Trophoblast cell (in vitro differentiated cells and primary cell): ENCODE results near the gene RAB11FIP4.

Source experiments
- DNase-seq, 2 donors: peaks; one replicate each; pipeline ENCODE4 v3.0.0-alpha.2; 2016
- H2AFZ ChIP-seq: 2 replicates; pipeline ENCODE4 v1.6.1; 2013; ENCODE audit warnings: low read length, moderate library complexity, mild to moderate bottlenecking; ENCODE audit not compliant: insufficient read depth, poor library complexity
- H2AK5ac ChIP-seq: 2 replicates; pipeline ENCODE4 v1.6.1; 2013; ENCODE audit warnings: mild to moderate bottlenecking, low read length
- H2BK120ac ChIP-seq: 2 replicates; pipeline ENCODE4 v1.6.1; 2013; ENCODE audit warnings: low read length, mild to moderate bottlenecking, moderate library complexity; ENCODE audit not compliant: insufficient read depth, poor library complexity
- H2BK12ac ChIP-seq: 2 replicates; pipeline ENCODE4 v1.6.1; 2013; ENCODE audit warnings: mild to moderate bottlenecking, low read length, moderate library complexity
- H2BK5ac ChIP-seq: 2 replicates; pipeline ENCODE4 v1.6.1; 2013; ENCODE audit warnings: low read length, low read depth, moderate library complexity, mild to moderate bottlenecking; ENCODE audit not compliant: poor library complexity
- H3K14ac ChIP-seq: 2 replicates; pipeline ENCODE4 v1.6.1; 2013; ENCODE audit warnings: mild to moderate bottlenecking, low read length
- H3K18ac ChIP-seq: 2 replicates; pipeline ENCODE4 v1.6.1; 2013; ENCODE audit warnings: mild to moderate bottlenecking, low read length
- H3K23ac ChIP-seq: 2 replicates; pipeline ENCODE4 v1.6.1; 2013; ENCODE audit warnings: low read length
- H3K27ac ChIP-seq: 2 replicates; pipeline ENCODE4 v1.5.1; 2013; ENCODE audit warnings: low read depth, mild to moderate bottlenecking, inconsistent platforms, low read length, moderate library complexity
- H3K27me3 ChIP-seq: 2 replicates; pipeline ENCODE4 v1.6.1; 2013; ENCODE audit warnings: inconsistent platforms, mild to moderate bottlenecking, low read length, moderate library complexity; ENCODE audit not compliant: insufficient read depth
- H3K36me3 ChIP-seq, 2 experiments: 1 replicate in 1 of 2; 2 replicates in 1 of 2; pipeline ENCODE4 v1.6.1; 2013; ENCODE audit warnings: low read length in 2 of 2, mild to moderate bottlenecking in 2 of 2, moderate library complexity in 1 of 2; ENCODE audit not compliant: insufficient read depth in 2 of 2, control insufficient read depth in 1 of 2
- H3K4ac ChIP-seq: 2 replicates; pipeline ENCODE4 v1.6.1; 2013; ENCODE audit warnings: low read depth, mild to moderate bottlenecking, low read length, moderate library complexity
- H3K4me1 ChIP-seq, 2 experiments: 1 replicate in 1 of 2; 2 replicates in 1 of 2; pipeline ENCODE4 v1.6.1; 2013; ENCODE audit warnings: low read length in 2 of 2, mild to moderate bottlenecking in 2 of 2, moderate library complexity in 1 of 2; ENCODE audit not compliant: insufficient read depth in 2 of 2, control insufficient read depth in 1 of 2
- H3K4me2 ChIP-seq: 2 replicates; pipeline ENCODE4 v1.6.1; 2013; ENCODE audit warnings: inconsistent platforms, mild to moderate bottlenecking, low read length, moderate library complexity
- H3K4me3 ChIP-seq: 2 replicates; pipeline ENCODE4 v1.5.1; 2013; ENCODE audit warnings: mild to moderate bottlenecking, low read depth, low read length, inconsistent platforms
- H3K79me1 ChIP-seq: one replicate; pipeline ENCODE4 v1.6.1; 2013; ENCODE audit warnings: low read length
- H3K79me2 ChIP-seq: 2 replicates; pipeline ENCODE4 v1.6.1; 2013; ENCODE audit warnings: low read length, mild to moderate bottlenecking; ENCODE audit not compliant: control insufficient read depth, insufficient read depth, poor library complexity
- H3K9ac ChIP-seq: 2 replicates; pipeline ENCODE4 v1.6.1; 2013; ENCODE audit warnings: mild to moderate bottlenecking, low read length
- H3K9me3 ChIP-seq: 2 replicates; pipeline ENCODE4 v1.6.1; 2013; ENCODE audit warnings: low read depth, mild to moderate bottlenecking, control low read depth, inconsistent platforms, low read length; ENCODE audit not compliant: insufficient read depth
- H4K12ac ChIP-seq: 2 replicates; pipeline ENCODE4 v1.6.1; 2013; ENCODE audit warnings: low read depth, mild to moderate bottlenecking, low read length, moderate library complexity
- H4K8ac ChIP-seq: 2 replicates; pipeline ENCODE4 v1.6.1; 2013; ENCODE audit warnings: low read depth, mild to moderate bottlenecking, low read length, moderate library complexity
- H4K91ac ChIP-seq: one replicate; pipeline ENCODE4 v1.6.1; 2013; ENCODE audit warnings: low read depth, mild to moderate bottlenecking, low read length, moderate library complexity
- WGBS: extraction: QIAGEN DNeasy Blood & Tissue Kit; methylation state at CpG from one replicate; pipeline ENCODE4 v1.1.7; 2013; ENCODE audit warnings: missing lambda C conversion rate; ENCODE audit not compliant: insufficient read length, insufficient coverage; ENCODE audit errors: extremely low coverage; 5-methylcytosine and 5-hydroxymethylcytosine counted together

RAB11FIP4 gene

GRCh38 chr17:31573047-31573446 is 181.6 kb downstream of the RAB11FIP4 start:
- Histone ChIP-seq H3K18ac (no peak overlapping the region), H4K8ac (no peak overlapping the region), H3K27ac (no peak overlapping the region), H2BK5ac (no peak overlapping the region), H2BK12ac (no peak overlapping the region), H3K23ac (no peak overlapping the region), H3K14ac (no peak overlapping the region), H2AFZ (no peak overlapping the region), H3K4me2 (no peak overlapping the region), H2AK5ac (no peak overlapping the region), H3K79me2 (no peaks in the 10 kb centered on the region), H3K9ac (no peak overlapping the region), H3K9me3 (peaks cover 4% of the 10 kb centered on the region), H4K12ac (no peak overlapping the region), H3K4me3 (no peak overlapping the region), H3K27me3 (no peaks in the 10 kb centered on the region), H3K79me1 (peaks cover 5% of the 10 kb centered on the region), H3K4me1 (peaks cover 23 to 34% of the 10 kb centered on the region in 2 experiments), H4K91ac (no peak overlapping the region), H2BK120ac (no peak overlapping the region), H3K4ac (no peak overlapping the region), H3K36me3 (peaks cover 0 to 4% of the 10 kb centered on the region in 2 experiments)
- peak in 1 of 2 donors; percentile 30 for DNase-seq
- no CpG with 5 or more reads among the region's 6 CpGs for WGBS

GRCh38 chr17:31573861-31574260 is 182.4 kb downstream of the RAB11FIP4 start:
- H3K79me2 ChIP-seq, result no peaks in the 10 kb centered on the region
- peaks cover 0 to 4% of the 10 kb centered on the region in 2 experiments for H3K36me3 ChIP-seq
- WGBS, result no CpG with 5 or more reads among the region's 6 CpGs
- no peak overlapping the region for H2AFZ ChIP-seq
- no peak overlapping the region for H2BK120ac ChIP-seq
- H2BK12ac ChIP-seq, result no peak overlapping the region
- no peak overlapping the region for H3K23ac ChIP-seq
- no peak overlapping the region for H3K4ac ChIP-seq
- no peak overlapping the region for H2AK5ac ChIP-seq
- no peak overlapping the region for H3K4me3 ChIP-seq
- peaks cover 5% of the 10 kb centered on the region for H3K79me1 ChIP-seq
- no peak overlapping the region for H4K8ac ChIP-seq
- H3K18ac ChIP-seq, result no peak overlapping the region
- H4K91ac ChIP-seq, result no peak overlapping the region
- peak; percentile 91 to 92 for DNase-seq
- H3K4me1 ChIP-seq, result peaks cover 23 to 34% of the 10 kb centered on the region in 2 experiments
- H3K4me2 ChIP-seq, result no peak overlapping the region
- no peak overlapping the region for H3K14ac ChIP-seq
- no peak overlapping the region for H3K27ac ChIP-seq
- peaks cover 4% of the 10 kb centered on the region for H3K9me3 ChIP-seq
- no peak overlapping the region for H3K9ac ChIP-seq
- H2BK5ac ChIP-seq, result no peak overlapping the region
- no peak overlapping the region for H4K12ac ChIP-seq
- H3K27me3 ChIP-seq, result no peaks in the 10 kb centered on the region

- Histone ChIP-seq H2BK120ac (no peak overlapping the region), H2BK5ac (peak overlapping the region; percentile 16), H3K9me3 (peaks cover 4% of the 10 kb centered on the region), H3K18ac (peak overlapping the region; percentile 58), H2BK12ac (peak overlapping the region; percentile 46), H3K27ac (no peak overlapping the region), H2AFZ (no peak overlapping the region), H3K27me3 (no peaks in the 10 kb centered on the region), H2AK5ac (no peak overlapping the region), H3K14ac (peak overlapping the region; percentile 31), H3K79me2 (no peaks in the 10 kb centered on the region), H4K91ac (peak overlapping the region; percentile 21), H3K4me2 (no peak overlapping the region), H3K23ac (no peak overlapping the region), H3K4me1 (peaks cover 23 to 39% of the 10 kb centered on the region in 2 experiments), H4K12ac (no peak overlapping the region), H3K9ac (no peak overlapping the region), H3K4me3 (no peak overlapping the region), H3K36me3 (peaks cover 0 to 4% of the 10 kb centered on the region in 2 experiments), H3K79me1 (peaks cover 5% of the 10 kb centered on the region), H4K8ac (peak overlapping the region; percentile 25), H3K4ac (no peak overlapping the region)
- WGBS, result no CpG with 5 or more reads among the region's 10 CpGs
- DNase-seq, result no peak
Measured at GRCh38 chr17:31574458-31574857, 183.0 kb downstream of the RAB11FIP4 start.

GRCh38 chr17:31575043-31575442 is 183.6 kb downstream of the RAB11FIP4 start:
- H3K4me3 ChIP-seq, result no peak overlapping the region

More at GRCh38 chr17:31575043-31575442, 183.6 kb downstream of the RAB11FIP4 start:
- peak overlapping the region; percentile 15 for H4K91ac ChIP-seq
- no peak overlapping the region for H3K27ac ChIP-seq
- no peaks in the 10 kb centered on the region for H3K79me2 ChIP-seq
- H4K8ac ChIP-seq, result no peak overlapping the region
- no peak overlapping the region for H3K4ac ChIP-seq
- H3K36me3 ChIP-seq, result peaks cover 0 to 4% of the 10 kb centered on the region in 2 experiments
- H4K12ac ChIP-seq, result no peak overlapping the region
- peaks cover 5% of the 10 kb centered on the region for H3K79me1 ChIP-seq
- H3K14ac ChIP-seq, result no peak overlapping the region
- H2BK12ac ChIP-seq, result no peak overlapping the region
- H3K18ac ChIP-seq, result no peak overlapping the region
- peaks cover 23 to 43% of the 10 kb centered on the region in 2 experiments for H3K4me1 ChIP-seq
- no peak for DNase-seq
- no peak overlapping the region for H2AFZ ChIP-seq
- H3K27me3 ChIP-seq, result no peaks in the 10 kb centered on the region
- H2BK5ac ChIP-seq, result no peak overlapping the region
- no peak overlapping the region for H3K4me2 ChIP-seq
- peaks cover 4% of the 10 kb centered on the region for H3K9me3 ChIP-seq
- H2BK120ac ChIP-seq, result no peak overlapping the region
- H3K23ac ChIP-seq, result no peak overlapping the region
- H2AK5ac ChIP-seq, result no peak overlapping the region
- WGBS, result no CpG with 5 or more reads among the region's 13 CpGs
- no peak overlapping the region for H3K9ac ChIP-seq
